Inferior parietal cortex (tissue), 1 donor: ENCODE data around the gene TGFB3.

Experiments
- DNase-seq: peaks from one replicate; pipeline ENCODE4 v3.0.0-alpha.2; 2016; ENCODE audit errors: extremely low spot score

TGFB3 gene

DNA sequence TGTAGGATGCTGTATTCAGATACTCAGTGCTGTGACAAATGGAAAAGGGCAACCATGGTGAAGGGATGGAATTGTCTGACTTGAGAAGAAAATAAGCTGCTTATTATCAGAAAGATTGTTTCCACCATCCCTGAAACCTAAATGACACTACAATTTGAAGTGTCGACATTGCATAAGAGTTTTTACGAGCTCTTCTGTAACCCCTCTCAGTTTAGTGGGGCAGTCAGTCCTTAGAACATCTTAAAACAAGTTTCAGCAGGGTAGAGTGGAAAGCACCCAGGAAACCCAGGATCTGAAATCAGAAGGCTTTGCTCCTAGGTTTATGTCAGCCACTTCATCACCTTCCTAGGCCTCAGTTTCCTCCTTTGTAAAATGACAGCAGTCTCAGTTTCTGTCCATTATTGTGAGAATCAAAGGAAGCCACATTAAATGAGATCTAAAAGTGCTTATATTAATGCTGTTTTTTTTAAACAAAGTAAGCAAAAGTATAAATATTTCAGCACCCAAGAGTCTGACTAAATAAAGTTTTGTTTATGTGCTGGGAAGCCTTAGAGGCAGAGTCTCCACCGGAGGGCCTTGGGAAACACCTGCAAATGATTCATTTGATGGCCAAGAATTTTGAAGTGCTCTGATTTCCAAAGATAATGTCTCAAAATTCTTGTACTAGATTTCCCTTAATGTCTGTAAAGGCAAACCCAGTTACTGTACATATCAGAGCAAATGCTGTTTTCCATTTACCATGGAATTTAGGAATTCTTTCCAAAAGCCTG lies 5.6 kb upstream of the TGFB3 start:
- DNase-seq: no peak

DNA sequence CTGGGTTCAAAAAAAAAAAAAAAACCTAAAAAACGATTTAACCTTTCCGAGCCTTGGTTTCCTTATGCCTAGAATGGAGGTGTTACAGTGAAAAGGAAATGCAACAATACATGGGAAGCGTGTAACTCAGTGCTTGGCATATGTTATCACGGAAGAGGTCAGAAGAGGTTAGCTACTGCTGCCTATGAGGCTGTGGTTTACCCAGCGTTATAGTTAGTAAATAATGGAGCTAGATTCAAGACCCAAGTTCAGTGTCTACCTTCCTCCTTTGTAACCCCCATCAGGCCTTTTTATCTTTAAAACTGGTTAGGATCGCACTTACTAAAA lies 4.6 kb upstream of the TGFB3 start:
- no peak for DNase-seq

DNA sequence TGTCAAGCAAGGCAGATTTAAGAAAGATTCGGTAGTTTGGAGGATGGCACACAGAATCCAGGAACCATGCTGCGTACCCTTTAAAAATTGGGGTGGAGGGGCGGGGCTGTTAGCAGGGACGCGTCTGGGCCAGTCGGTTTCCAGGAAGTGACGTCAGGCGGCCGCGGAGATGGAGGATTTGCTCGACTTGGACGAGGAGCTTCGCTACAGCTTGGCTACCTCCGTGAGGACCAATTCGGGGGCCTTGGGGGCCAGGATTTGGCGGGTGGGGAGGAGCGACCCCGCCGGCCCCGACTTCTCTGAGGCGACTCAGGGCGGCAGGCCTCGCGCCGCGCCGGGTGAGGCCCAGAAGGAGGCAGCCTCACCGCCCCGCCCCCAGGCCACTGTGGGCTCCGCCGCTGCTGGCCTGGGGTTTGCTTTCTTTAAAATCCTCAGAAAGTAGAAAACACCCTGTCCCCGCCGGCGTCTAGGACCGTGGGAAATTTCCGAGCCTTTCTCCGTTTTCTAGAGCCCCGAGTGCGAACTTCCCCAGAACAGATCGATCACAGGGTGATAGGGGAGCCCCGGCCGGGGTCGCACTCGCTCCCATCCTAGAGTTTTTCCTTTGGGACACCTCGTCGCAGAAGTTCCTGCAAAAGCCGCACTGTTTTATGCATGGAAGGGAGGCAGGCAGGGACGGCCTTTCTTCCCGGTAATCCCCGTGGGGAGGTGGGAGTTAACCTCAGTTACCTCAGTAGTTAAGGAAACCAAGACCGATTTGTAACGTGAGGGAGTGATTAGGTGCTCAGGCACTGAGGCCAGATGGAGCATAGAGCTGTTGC lies 4.0 kb upstream of the TGFB3 start, which contains the start of gene IFT43:
Gene IFT43, plus strand, starts transcription at position 146 of the 821 bp plus-strand sequence. Its CDS starts 24 bp downstream, at position 170.
- DNase-seq: peak; percentile 90

DNA sequence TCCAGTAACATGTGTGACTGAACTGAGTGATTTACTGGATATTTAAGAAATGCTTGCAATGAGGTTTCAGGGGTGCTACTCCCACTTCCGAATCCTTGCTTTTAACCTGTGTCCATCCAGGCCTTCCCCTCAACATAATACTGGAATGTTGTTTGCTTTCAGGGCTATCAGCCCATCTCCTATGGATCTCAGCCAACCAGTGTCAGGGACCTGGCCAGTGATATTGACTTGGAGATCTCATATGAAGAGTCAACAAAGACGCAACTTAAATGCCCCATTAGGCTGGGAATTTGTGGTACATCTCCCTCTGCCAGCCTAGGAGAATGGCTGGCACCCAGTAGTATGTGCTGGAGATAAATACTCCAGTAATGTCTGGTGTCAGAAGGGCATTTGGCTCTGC lies 2.9 kb upstream of the TGFB3 start:
- no peak for DNase-seq

DNA sequence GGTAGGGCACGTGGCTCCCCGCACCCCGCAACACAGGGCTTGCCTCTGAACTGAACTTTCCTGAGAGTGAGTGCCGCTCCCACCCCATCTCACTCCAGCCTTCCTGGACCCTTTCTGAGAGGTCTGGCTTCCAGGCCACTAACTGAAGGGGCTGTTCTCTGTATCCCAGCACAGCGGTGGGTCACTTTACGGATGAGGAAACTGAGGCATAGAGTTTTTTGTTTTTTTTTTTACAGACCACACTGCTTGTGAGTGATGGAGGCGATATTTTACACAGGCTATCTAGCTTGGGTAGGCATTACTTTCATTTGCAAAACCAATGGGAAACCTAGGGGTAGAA lies 1.2 kb upstream of the TGFB3 start:
- no peak for DNase-seq

DNA sequence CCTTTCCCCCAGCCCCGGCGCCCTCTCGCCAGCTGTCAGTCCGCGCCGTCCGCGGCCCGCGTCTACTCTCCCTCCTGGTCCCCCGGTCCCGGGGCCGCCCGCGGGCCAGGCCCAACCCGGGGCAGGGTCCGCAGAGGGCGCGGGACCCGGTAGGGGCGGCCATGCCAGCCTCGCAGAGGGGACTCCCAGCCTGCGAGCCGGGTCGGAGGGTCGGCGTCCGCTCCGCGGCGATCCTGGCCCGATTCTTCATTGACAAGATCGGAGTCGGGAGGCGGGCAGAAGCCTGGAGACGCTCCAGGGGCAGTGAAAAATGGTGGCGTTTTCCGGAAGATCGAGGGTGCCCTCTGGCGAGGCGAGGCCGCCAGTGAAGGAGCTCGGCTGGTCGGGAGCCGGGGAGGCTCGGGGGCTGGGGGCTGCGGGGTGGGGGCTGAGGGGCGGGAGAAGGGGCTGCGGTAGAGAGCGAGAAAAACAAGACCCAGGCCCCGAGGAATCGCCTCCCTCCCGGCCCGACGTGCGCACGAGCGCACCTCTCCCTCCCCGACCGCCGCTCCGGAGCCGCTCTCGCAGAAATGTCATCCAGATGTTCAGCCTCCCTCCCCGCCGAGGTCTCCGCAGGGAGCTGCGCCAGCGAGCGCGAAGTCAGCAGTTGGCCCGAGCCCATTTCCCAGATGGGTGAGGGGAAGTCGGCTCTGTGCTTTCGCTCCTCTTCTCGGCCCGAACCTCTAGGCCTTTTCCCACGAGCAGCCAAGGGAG lies 647 bp upstream of the TGFB3 start:
- peak; percentile 89 for DNase-seq

DNA sequence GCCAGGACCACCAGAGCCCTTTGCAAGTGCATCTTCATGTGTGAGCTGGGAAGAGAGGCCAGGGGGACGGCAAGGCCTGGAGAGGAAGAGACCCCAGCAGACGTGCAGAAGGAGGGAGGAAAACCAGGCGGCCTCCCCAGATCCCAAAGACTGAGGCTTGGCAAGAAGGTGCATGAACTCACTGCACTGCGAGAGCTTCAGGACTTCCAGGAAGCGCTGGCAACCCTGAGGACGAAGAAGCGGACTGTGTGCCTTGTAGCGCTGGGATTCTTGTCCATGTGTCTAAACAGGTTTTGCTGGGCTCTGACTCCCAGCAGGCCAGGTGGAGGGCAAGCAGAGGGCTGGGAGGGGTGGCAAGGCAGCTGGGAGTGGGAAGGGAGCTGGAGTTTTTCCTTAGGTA lies 939 bp downstream of the TGFB3 start:
- no peak for DNase-seq

DNA sequence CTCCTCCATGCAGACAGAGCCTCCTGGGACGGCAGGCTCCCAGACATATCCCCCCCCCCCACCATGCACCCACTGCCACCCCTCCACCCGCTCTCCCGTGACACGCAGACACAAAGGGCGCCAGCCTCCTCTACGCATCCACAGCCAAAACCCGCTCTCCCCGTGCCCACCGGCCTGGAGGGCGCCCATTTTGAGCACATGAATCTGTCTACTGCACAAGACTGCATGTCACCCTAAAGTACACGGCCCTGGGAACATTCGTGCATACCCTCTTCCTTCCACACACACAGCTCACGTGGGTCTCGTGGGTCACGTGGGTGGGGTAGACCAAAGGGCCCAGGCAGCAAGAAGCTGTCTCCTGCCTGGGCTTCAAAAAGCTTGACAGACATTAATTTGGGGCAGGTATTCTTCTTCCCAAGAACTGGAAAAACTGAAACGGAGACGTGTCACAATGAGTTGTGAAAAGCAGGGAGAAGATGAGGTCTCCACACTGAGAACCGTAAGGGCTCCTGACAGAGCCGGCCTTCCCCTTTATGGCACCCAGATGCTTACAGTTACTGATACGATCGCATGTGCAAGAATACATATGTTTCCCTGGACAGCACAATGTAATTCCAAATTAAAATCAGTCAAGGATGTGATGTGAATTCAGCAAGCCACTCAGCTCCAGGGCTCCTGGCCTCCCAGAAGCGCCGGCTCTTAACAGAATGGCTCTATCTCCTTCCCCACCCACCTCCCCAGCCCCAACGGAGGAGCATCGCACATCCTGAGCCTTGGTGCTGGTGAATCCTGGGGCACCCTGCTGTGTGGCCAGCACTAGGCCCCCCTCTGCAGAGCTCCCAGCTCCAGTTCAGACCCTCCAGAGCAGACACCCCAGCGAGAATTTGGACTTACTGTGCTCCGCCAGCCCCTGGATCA lies 1.9 kb downstream of the TGFB3 start:
- peak; percentile 54 for DNase-seq

DNA sequence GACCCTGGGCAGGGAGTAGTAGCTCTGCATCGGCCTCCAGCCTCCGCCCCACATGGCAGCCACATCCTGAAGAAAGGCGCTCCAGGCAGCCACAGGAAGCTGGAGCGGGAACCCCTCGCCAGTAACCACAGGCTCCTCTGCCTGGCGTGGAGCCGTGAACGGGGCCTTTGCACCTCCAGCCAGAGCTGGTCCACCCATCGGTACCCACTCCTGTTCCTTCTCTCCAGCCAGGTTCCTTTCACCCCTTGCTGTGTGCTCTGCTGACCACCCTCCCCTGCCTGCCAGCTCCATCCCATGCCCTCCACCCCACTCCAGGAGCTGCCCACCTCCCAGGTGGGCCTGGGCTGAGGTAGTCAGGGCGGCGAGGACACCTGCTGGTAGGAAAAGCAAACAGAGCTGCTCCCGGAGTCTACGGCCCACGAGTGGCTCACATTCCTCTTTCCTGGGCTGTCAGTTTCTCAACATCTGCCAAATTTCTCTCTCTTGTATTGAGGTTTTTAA lies 2.7 kb downstream of the TGFB3 start:
- no peak for DNase-seq

DNA sequence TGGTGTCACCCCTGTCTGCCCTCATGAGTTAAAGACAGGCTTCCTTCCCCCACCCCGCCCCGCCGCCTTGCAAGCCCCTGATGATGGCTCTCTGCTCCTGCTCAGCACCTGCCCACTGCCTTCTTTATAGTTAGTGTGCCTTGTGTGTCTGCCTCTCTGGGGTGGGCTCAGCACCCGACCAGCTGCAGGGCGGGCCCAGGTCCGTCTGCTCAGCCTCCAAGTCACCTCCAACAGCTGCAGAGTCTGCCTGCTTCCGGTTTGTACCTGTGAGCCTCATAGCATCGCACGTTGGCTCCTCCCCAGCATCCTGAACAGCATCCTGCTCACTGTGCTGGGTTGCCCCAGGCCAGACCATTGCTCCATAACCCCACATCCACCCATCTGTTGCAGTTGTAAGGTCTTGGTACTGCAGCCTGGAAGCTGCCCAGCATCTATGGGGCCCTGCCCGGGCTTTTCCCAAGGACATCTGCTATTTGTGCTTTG lies 3.5 kb downstream of the TGFB3 start:
- no peak for DNase-seq

DNA sequence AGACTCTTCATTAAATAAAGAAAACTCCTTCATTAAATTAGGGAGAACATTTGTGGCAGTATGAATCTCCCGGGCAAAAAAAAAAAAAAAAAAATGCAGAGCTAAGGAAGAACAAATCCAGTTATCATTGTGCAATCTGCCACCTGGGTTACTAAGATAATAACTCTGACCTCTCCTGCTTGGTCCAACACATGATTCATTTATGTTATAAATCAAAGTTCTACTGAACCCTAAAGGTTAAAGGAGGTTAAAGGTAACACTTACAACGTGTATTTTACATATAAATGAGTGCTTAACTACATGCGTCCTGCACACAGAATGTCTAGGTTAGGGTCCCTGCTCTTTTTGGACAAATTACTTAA lies 4.2 kb downstream of the TGFB3 start:
- no peak for DNase-seq

DNA sequence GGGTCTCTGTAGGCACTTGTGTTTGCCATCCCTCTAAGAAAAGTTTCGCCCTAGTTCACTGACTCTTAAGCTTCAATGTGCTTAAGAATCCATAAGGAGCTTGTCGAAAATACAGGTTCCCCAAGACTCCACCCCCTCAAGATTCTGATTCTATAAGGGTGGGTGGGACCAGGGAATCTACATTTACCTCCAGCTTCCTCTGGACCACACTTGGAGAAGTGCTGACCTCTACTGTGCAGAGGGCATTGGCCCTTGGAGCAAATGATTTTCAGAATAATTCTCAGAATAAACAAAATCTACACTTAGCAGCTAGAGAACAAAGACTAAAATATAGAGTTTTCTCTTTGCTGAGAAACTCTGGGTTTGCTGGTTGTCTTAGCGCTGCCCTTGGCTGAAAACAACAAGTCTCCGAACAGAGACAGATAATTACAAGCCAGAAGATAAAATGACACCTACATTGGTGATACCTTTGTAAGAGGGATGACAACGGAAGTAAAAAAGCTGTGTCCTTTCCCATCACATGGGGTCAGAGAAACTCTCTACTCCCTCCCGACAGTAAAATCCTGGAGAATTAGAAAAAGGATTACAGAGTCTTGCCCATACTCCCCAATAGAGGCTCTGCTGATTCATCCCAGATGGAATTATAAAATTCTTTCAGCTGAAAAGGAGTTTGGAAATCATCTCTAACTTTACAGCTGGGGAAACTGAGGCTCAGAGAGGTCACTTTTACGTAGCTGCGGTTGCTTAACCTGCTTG lies 4.8 kb downstream of the TGFB3 start:
- no peak for DNase-seq

DNA sequence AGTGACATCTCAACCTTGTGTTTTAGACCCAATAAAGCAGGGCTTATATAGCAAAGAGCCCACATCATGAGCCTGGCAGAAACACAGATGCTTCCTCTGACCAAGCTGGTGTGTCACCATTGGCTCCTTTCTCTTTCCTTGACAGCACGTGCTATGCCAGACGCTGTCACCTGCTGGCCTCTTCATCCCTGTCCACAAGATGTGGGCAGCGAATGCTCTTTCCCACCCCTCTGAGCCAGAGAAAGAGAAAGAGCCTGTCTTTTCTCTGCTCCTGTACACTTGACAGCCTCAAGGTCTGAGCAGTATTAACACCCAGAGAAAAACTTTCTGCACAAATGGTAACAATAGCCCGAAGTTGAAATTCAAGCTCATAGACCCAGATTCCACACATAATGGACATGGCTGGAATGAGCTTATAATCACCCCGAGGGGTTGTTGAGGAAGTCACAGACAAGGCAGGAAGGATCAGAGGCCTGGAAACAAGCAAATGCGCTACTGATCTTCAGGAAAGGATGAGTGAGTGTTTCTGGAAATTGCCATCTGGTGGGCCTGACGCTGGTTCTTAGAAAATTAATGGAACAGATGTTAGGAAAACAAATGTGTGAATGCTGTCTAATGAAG lies 8.9 kb downstream of the TGFB3 start:
- DNase-seq: no peak

DNA sequence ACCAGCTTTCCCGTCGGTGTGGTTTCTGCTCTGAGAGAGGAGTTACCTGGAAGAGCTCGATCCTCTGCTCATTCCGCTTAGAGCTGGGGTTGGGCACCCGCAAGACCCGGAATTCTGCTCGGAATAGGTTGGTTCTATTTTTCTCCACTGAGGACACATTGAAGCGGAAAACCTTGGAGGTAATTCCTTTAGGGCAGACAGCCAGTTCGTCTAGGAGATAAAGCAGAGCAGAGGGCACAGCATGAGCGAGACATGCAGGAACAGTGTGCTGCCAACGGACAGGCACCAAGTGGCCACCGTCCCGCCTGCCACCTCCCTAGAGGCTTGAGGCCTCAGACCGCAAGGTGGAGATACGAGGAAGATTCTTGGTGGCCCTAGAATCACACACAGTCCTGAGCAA lies 10.3 kb downstream of the TGFB3 start:
- no peak for DNase-seq

DNA sequence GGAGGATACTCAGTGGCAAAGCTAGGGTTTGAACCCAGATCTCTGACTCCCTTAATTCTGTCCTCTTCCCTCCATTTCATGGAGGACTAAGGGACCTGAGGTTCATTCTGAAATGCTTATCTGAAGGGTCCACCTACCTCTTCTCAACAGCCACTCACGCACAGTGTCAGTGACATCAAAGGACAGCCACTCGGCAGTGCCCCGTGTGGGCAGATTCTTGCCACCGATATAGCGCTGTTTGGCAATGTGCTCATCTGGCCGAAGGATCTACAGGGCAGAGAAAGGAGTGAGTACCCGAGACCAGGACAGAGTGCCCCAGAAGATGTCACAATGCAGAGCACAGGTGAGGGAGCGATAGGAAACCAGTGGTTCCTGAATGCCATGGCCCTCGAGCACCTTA lies 10.8 kb downstream of the TGFB3 start:
- no peak for DNase-seq

DNA sequence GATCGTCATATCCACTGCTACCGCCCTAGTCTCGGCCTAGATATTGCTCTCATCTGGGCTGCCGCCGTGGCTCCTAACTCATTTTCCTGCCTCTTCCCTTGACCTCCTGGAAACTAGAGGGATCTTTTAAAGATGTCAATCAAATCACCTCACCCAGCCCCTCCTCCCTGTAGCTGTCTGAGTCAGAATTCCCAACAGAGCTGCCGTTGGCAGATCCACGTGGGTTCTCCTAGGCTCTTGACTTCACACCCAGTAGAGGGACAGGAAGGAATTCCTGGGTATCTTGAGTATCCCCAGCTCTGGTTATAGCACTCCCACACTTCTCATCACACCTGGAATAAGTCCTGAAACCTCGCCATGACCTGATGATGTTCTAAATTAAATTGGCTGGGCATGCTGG lies 11.9 kb downstream of the TGFB3 start:
- DNase-seq: no peak

DNA sequence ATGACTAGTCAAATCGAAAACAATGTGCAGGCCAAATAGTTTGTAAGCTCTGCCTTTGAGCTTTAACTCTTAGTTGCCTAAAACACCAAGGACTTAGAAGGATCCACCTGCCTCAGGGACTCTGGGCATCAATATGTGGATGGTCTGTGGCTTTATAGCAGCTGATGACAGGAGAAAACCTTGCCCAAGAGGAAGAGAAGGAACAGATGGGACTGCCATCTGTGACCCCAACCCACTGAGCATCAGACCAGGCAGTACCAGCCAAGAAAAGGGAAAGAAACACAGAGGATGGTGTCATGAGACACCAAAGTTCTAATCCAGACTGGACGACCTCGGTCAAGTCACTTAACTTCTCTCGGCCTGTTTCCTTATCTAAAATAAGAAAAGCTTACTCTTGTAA lies 12.7 kb downstream of the TGFB3 start:
- no peak for DNase-seq

DNA sequence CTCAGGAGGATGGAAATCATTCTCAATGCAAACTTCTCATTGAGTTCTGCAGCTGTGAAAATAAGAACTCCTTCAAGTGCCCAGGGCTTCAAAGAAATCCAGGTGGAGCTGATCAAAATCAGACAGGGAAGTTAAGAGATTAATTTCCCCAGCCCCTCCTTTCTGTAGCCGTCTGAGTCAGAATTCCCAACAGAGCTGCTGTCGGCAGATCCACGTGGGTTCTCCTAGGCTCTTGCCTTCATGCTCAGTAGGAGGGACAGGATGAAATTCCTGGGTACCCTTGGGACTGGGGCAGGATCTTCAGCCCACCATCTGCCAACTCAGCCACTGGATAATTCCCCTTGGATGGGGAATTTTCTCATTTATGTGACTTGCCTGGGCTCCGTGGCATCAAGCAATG lies 13.3 kb downstream of the TGFB3 start:
- no peak for DNase-seq

DNA sequence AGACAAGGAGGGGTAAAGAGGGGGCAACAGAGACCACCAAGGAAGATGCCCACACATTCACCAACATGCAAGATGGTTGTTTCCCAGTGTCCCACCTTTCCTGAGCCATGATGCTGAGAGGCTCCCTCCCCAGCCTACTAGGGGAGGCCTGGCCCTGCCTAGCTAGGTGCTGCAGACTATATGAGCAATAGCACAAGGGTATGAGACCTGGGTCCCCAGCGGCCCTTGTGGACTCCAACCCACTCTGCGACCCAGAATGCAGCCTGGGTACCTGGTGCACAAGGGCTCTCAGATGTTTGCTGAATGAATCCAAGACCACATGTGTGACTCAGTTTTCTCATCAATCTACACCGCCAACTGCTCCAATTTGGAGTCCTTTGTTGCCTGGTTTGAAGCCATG lies 13.9 kb downstream of the TGFB3 start:
- no peak for DNase-seq

DNA sequence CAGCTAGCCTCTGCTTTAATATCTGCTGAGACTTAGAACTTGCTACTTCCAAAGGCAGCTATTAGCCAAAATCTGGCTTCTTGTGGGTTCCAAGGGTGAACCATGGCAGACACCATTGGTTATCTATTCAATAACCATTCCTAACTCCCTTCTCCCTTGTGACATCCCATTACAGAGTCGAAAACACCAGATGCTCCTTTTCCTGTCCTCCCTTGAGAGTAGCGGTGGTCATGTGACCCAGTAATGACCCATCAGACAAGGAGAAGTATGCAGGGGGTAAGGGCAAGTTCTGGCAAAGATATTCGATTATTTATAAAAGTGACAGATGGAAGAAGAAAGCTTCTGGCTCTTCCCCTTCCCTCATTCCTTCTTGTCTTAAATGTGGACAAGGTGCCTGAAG lies 20.1 kb downstream of the TGFB3 start:
- DNase-seq: no peak
